HepG2 (cell line): Measurements from ENCODE around the gene FGA.

Source experiments
- ARID4A ChIP-seq: sonication (generic); formaldehyde crosslinking; IDR thresholded peaks from 2 replicates; pipeline ENCODE4 v1.5.0; 2020; ENCODE audit warnings: mild to moderate bottlenecking, missing genetic modification reagents, borderline replicate concordance
- CTCF ChIP-seq: sonication (generic); formaldehyde crosslinking; IDR thresholded peaks from 2 replicates; pipeline ENCODE4 v1.5.0; 2020; ENCODE audit warnings: mild to moderate bottlenecking, missing genetic modification reagents, moderate library complexity
- PCBP1 ChIP-seq: fragments of 200-400 bp; formaldehyde crosslinking; IDR thresholded peaks from 2 replicates; pipeline ENCODE4 v1.6.1; 2017; ENCODE audit warnings: mild to moderate bottlenecking, low read depth, low read length, borderline replicate concordance
- ZBTB40 ChIP-seq, 2 experiments: fragments of 450-650 bp in 1 of 2; sonication (generic) in 1 of 2; formaldehyde crosslinking in 1 of 2; IDR thresholded peaks; 2 replicates each; pipeline versions ENCODE4 v1.6.1 to v1.8.0; 2016 to 2022; ENCODE audit warnings: antibody characterized with exemption in 1 of 2, mild to moderate bottlenecking in 1 of 2, missing genetic modification reagents in 1 of 2
- ZNF563 ChIP-seq: sonication (generic); formaldehyde crosslinking; IDR thresholded peaks from 2 replicates; pipeline ENCODE4 v1.8.0; 2022; ENCODE audit warnings: mild to moderate bottlenecking, moderate library complexity, missing genetic modification reagents
- ZNF761 ChIP-seq: sonication (generic); formaldehyde crosslinking; conservative IDR thresholded peaks from 2 replicates; pipeline ENCODE4 v1.4.0; 2020; ENCODE audit warnings: mild to moderate bottlenecking, missing genetic modification reagents

GRCh38 chr4:154585369-154586018 is 5.0 kb downstream of the FGA start:
- TF ChIP-seq CTCF (CRISPR knock-in tag) (no peak), ARID4A (CRISPR knock-in tag) (no peak), PCBP1 (no peak), ZNF563 (CRISPR knock-in tag) (no peak), ZBTB40 (IDR thresholded peaks at IDR 0.05) (no peak), ZBTB40 (CRISPR knock-in tag; IDR thresholded peaks at IDR 0.05) (no peak), ZNF761 (CRISPR knock-in tag) (no peak)
